Epidermal melanocyte (primary cell): ENCODE measurements around the gene F2R.

Experiments used
- DNase-seq: peaks from one replicate; pipeline ENCODE4 v3.0.0; 2011; ENCODE audit warnings: low spot score; ENCODE audit not compliant: insufficient read length

F2R gene

GRCh38 chr5:76690704-76691466 is 25.0 kb upstream of the F2R start:
- DNase-seq: no peak

GRCh38 chr5:76691467-76692273 is 24.3 kb upstream of the F2R start:
- no peak for DNase-seq

- no peak for DNase-seq
Measured at GRCh38 chr5:76692274-76692540, 23.7 kb upstream of the F2R start.

GRCh38 chr5:76692651-76693050 is 23.3 kb upstream of the F2R start:
- no peak for DNase-seq

GRCh38 chr5:76693141-76693540 is 22.8 kb upstream of the F2R start:
- no peak for DNase-seq

- DNase-seq: no peak
Measured at GRCh38 chr5:76694317-76694716, 21.6 kb upstream of the F2R start.

- DNase-seq: no peak
Measured at GRCh38 chr5:76695346-76695745, 20.6 kb upstream of the F2R start.

- no peak for DNase-seq
Measured at GRCh38 chr5:76696251-76696650, 19.7 kb upstream of the F2R start.

GRCh38 chr5:76697670-76698069 is 18.3 kb upstream of the F2R start:
- no peak for DNase-seq

- no peak for DNase-seq
Measured at GRCh38 chr5:76700571-76700970, 15.4 kb upstream of the F2R start.

- no peak for DNase-seq
Measured at GRCh38 chr5:76701298-76701697, 14.6 kb upstream of the F2R start.

- no peak for DNase-seq
Measured at GRCh38 chr5:76703707-76704106, 12.2 kb upstream of the F2R start.

GRCh38 chr5:76704131-76704663 is 11.7 kb upstream of the F2R start:
- DNase-seq: no peak

GRCh38 chr5:76705574-76705973 is 10.4 kb upstream of the F2R start:
- no peak for DNase-seq

- DNase-seq: peak; percentile 43
Measured at GRCh38 chr5:76709762-76710161, 6.2 kb upstream of the F2R start.

GRCh38 chr5:76710991-76711390 is 4.9 kb upstream of the F2R start:
- no peak for DNase-seq

- DNase-seq: no peak
Measured at GRCh38 chr5:76714751-76715485, 1.0 kb upstream of the F2R start.

GRCh38 chr5:76715486-76715735 is 515 bp upstream of the F2R start:
- DNase-seq: no peak

- no peak for DNase-seq
Measured at GRCh38 chr5:76716456-76717157, 681 bp downstream of the F2R start.

GRCh38 chr5:76717222-76718083 is 1.5 kb downstream of the F2R start:
- no peak for DNase-seq

GRCh38 chr5:76718381-76718832 is 2.5 kb downstream of the F2R start:
- DNase-seq: no peak
